ENCODE results near the gene ZNF789.
"Not testable (repeated sequence)": the region's sequence is repeated elsewhere in the genome, so short reads cannot be mapped to it uniquely, and the experiment has no call there.

Gene ZNF789

DNA sequence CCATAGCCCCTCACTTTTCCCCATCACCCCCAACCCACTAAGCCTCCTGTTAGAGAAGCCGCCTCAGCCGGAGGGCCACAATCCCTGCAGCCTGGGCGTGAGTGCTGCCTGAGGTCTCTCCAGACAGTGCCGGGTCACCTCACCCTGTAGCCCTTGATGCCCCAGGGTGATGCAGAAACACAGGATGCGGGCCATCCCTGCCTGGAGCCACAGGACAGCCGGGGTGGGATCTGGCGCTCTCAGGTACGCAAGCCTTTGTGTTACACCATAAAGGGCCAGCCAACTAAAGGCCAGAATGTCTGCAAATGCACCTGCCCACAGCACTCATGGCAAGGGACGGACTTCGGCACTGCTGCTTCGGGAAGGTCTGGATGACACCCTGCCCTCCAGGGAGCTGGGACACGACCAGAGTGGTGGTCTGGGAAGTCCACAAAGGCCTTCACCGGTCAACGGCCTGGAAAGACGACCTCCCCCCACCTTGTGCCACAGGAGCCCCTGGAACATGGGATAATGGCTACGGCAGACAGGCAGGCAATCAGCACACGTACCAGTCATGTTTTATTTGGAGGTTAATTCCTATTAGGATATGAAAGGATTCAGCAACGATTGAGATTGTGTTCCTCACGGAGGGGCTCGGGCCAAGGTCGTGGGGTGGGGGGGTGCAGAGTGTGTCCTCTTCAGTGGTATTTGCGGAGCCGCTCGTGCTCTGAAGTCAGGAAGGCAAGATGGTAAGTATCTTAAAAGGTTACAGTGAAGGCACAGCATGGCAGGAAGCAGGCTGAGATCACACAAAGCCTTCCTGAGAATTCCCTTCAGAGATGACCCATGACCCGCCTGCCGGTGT lies 14.8 kb upstream of the ZNF789 start:
- no peak for DNase-seq (ENCODE audit: low read depth in 2 of 2)

GRCh38 chr7:99459087-99459486 lies 13.6 kb upstream of the ZNF789 start:
- DNase-seq (ENCODE audit: low read depth in 2 of 2) = no peak

DNA sequence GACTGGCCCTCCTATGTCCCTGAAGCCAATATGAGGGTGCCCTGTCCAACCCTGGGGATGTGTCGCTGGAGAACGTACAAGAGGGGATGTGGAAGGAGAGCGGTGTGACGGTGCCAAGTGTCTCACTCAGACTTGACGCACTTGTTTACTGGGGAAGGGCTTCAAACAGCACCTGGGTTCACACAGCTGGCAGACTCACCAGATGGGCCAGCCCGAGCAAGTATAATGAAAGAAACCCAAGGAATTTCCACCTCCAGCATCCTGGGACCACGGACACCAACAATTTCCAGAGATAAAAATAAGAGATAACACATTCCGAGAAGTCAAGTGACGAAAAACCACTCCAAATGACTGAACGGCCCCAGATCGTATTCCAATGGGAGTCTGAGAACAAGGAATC lies 12.0 kb upstream of the ZNF789 start:
- DNase-seq (ENCODE audit: low read depth in 2 of 2) = no peak

DNA sequence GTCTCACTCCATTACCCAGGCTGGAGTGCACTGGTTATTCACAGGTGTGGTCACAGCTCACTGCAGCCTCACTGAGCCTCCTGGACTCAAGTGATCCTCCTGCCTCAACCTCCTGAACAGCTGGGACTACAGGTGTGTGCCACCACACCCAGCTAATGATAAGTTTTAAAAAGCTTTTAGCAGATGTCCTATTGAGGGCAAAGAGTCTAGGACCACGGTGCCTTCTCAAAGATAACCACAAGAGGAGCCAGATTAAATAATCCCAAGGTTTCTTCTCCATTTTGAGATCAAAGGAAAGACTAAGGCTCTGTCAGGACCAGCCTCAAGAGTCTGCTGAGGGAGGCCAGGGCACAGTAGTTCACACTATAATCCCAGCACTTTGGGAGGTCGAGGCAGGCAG lies 11.5 kb upstream of the ZNF789 start:
- no peak for DNase-seq (ENCODE audit: low read depth in 2 of 2)

DNA sequence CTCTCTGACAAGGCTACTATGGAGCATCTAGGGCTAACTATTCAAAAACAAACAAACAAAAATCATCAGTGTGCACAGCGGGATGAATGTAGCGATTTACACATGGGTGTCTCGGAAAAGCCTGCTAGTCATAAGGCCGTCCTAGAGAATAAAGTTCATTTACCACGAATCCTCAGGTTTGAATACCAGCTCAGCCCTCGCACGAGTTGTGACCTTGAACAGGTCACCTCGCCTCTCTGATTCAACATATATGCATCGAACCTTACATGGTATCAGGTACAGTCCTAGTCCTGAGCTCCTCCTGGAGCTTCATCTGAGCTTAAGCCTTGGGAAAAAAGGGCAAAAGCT lies 7.3 kb upstream of the ZNF789 start:
- no peak for DNase-seq (ENCODE audit: low read depth in 2 of 2)

DNA sequence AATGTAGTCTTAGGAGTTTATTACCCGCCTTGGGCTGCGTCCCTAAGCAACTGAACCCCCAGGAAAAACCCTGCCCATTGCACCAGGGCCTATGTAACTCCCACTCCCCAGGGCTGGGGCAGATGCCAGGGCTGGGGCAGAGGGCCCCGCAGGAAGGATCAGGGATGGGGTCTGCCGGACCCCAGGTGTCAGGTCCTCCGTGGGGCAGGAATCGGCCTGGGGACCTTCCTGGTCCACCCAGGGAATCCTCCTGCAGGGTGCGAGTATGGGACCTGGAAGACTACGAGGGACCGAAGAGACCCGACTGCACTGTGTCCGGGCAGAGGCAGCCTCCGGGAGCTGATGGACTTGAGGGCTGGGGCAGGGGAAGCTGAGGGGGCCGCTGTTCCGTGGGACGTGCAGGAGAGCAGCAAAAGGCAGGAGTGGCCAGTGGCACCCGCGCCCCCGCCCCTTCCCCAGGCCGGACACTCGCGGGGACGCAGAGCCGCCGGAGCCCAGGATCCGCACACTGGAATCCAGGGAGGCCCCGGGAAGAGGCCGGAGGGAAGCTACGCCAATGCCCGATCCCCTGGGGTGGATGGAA lies 4.3 kb upstream of the ZNF789 start:
- no peak for DNase-seq (ENCODE audit: low read depth in 2 of 2)

DNA sequence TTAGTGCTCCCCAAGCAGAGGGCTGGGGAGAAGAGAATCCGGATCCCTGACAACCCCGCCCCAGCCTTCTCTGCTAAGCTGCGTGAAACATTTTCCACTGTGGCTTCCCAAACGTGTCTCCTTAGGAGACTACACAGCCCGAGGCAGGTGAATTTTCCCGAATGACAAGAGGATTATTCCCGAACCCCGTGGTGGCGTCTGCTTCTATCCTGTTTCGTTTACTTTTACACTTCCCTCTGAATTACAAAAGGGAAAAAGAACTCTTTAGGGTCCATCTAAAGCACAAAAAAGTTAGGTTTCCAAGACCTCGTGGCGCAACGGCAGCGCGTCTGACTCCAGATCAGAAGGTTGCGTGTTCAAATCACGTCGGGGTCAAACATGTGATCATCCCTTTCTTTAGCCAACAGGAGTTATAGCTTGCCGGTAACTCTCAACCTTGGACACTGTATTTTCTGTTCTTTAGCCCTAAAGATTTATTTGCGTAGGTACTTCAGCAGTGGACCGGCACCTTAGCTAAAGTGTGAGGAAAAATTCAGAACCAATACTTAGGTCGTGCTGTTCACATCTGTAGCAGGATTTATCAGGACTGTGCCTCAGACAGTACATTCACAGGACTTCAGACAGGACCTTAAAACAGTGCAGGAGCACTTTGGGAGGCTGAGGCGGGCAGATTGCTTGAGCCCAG lies 3.2 kb upstream of the ZNF789 start:
- no peak for DNase-seq (ENCODE audit: low read depth in 2 of 2)

DNA sequence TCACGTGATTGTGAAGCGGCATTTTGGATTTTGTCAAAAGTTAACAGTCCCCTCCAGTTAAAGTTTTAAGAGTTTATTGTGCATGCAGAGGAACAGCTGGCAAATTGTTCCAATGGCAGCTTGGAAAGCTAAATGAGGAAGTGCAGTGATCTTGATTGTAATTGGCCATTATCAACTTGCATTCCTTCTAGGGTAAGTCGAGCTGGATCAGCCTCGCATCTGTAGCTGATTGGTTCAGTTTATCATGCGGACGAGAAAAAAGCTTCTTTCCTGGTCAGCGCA lies 566 bp downstream of the ZNF789 start:
- DNase-seq (ENCODE audit: low read depth in 2 of 2) = no peak

- no peak for DNase-seq (ENCODE audit: low read depth in 2 of 2)
Observed at GRCh38 chr7:99476107-99476506, 3.4 kb downstream of the ZNF789 start.

- no peak for DNase-seq (ENCODE audit: low read depth in 2 of 2)
Observed at GRCh38 chr7:99478464-99479440, 6.1 kb downstream of the ZNF789 start.

DNA sequence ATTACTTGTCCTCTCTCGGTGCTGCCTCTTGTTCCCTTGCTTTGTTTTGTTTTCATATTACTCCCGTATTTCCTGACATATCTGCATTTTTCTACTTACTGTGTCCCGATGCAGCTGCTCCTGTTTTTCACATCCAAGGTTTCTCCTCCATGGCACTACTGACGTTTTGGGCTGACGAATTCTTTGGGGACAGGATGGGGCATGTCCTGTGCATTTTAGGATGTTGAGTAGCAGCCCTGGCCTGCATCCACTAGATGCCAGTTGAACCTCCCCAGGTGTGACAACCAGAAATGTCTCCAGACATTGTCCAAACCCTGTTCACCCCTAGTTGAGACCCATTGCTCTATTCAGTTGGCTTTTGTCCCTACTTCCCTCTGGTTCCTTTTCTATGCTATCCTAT lies 12.4 kb downstream of the ZNF789 start:
- no peak for DNase-seq (ENCODE audit: low read depth in 2 of 2)

GRCh38 chr7:99489235-99489634 lies 16.5 kb downstream of the ZNF789 start:
- no peak for DNase-seq (ENCODE audit: low read depth in 2 of 2)

- DNase-seq (ENCODE audit: low read depth in 2 of 2) = no peak
Observed at GRCh38 chr7:99490878-99491277, 18.2 kb downstream of the ZNF789 start.

DNA sequence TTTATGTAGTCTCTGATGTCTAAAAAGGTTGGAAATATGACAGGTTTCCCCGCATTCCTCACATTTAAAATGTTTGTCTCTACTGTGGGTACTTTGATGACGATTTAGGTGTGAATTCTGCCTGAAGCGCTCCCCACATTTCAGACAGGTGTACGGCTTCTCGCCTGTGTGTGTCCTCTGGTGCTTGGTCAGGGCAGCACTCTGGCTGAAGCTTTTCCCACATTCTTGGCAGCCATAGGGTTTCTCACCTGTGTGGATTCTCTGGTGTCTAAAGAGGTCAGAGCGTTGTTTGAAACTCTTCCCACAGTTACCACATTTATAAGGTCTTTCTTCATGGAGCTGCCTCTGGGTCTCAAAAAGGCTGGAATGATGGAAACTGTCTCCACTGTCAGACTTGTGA lies 21.1 kb downstream of the ZNF789 start:
- DNase-seq (ENCODE audit: low read depth in 2 of 2) = no peak

DNA sequence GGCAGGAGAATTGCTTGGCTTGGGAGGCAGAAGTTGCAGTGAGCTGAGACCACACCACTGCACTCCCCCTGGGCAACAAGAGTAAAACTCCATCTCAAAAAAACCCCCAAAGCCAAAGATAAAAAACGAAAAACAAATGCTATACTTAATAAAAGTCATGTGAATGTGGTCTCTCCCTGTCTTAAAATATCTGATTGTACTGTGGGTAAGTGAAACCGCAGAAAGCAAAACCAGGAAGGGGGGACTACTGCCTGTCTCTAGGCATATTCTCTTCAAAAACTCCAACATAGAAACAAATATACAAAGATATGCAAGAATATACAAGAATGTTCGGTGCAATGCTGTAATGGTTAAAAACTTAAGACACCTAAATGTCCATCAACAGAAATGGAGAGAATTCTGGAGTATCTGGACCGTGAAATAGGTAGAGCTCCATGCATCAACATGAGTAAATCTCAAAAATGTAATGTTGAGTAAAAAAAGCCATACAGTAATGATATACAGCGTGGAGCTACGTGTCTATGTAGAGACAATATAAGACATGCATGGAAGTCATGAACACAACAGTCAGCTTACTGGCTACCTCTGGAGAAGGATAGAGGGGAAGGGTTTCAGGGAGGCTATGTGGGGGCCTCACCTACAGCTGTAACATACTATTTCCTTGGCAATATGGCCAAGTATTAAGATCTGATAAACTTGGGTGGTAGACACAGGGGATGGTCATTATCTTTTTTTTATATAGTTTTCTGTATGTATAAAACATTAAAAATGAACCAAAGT lies 25.3 kb downstream of the ZNF789 start:
- no peak for DNase-seq (ENCODE audit: low read depth in 2 of 2)

- no peak for DNase-seq (ENCODE audit: low read depth in 2 of 2)
Observed at GRCh38 chr7:99498546-99498944, 25.9 kb downstream of the ZNF789 start.

DNA sequence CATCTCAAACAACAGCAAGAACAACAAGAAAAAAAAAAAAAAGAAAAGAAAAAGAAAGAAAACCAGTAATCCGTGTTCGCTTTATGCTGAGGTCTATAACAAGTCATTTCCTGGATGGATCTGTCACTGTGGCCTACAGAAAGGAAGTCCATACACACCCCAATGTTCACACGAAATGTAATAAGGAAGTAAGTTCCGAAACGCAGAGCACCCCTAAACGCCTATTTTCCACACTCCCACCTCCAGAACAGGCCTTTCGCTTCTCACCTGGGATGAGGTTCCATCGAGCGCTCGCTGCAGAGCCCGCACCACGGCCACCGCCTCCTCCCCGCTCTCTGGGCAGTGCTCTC lies 26.7 kb downstream of the ZNF789 start:
- DNase-seq (ENCODE audit: low read depth in 2 of 2) = no peak

DNA sequence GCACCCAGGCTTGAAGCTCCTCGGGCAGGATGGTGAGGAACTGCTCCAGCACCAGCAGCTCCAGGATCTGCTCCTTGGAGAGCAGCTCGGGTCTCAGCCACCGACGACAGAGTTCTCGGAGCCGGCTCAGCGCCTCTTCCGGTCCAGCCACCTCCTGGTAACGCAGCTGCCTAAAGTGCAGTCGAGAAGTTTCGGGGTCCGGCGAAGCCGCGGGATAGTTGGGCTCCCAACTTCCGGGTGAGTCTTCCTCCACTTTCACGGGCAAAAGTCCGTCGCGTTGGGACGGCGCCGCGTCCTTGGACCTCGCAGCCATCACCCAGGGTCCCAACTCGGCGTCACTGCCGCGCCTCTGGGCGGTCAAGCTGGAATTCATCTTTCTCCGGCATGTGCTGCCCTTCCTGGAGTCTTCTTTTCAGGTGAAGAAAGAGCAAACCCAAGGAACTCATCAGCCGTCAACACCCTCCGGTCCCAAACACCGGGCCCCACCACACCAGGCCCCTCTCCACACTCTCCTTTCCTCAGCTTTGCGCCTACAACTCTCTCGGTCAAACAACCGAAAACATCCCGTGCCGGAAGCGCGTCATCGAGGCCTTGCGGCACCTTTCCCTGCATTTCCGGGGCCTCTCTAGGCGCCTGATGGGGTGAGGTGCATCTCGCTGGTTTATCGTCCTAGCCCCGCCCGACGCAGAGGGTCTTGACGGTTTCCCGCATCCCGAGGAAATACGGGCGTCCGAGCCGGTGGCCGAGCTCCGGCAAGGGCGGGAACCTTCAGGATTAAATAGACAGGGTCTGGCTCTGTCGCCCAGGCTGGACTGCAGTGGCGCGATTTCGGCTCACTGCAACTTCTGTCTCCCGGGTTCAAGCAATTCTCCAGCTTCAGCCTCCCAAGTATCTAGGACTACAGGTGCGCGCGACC lies 27.3 kb downstream of the ZNF789 start, which contains the start of gene ZNF394:
TSS of gene ZNF394 (minus strand) at position 561 of the 916 bp plus-strand sequence. CDS start at position 373, 188 bp downstream.
- DNase-seq (ENCODE audit: low read depth in 2 of 2) = peak; percentile 80 to 87

DNA sequence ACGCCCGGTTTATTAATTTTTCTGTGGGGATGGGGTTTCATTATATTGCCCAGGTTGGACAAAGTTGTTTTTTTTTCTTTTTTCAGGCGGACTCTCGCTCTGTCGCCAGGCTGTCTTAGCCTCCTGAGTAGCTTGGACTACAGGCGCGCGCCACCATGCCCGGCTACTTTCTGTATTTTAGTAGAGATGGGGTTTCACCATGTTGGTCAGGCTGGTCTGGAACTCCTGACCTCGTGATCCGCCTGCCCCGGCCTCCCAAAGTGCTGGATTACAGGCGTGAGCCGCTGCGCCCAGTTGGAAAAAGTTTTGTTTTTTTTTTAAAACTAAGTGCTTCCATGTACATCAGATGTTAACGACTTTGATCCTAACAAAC lies 27.9 kb downstream of the ZNF789 start:
- DNase-seq (ENCODE audit: low read depth in 2 of 2) = no peak

- DNase-seq (ENCODE audit: low read depth in 2 of 2) = not testable (repeated sequence)
Observed at GRCh38 chr7:99501236-99501635, 28.5 kb downstream of the ZNF789 start.
